H1 (cell line): ENCODE results near the gene NHS. TPM values are rescaled to one million over a fixed set of nuclear protein-coding genes. Genes with fewer than 3 reads are reported as not detected.

Experiments used
- CTCF ChIA-PET: fragments of 300-600 bp; sonication (Branson Sonifier 250); formaldehyde crosslinking; loops from one replicate; lab custom pipeline; 2021; ENCODE audit not compliant: partially characterized antibody; lab: Charles Lee
- POLR2A ChIA-PET: fragments of 300-600 bp; sonication (Branson Sonifier 250); formaldehyde crosslinking; loops from one replicate; lab custom pipeline; 2021; ENCODE audit warnings: inconsistent platforms; ENCODE audit not compliant: partially characterized antibody; lab: Charles Lee
- DNase-seq, 2 experiments: peaks; one replicate each; pipeline versions ENCODE4 v3.0.0 to v3.0.0-alpha.2; 2010 to 2022; ENCODE audit warnings: low spot score in 2 of 2, low read depth in 1 of 2, mixed read lengths in 1 of 2
- FAIRE-seq: peaks from 2 replicates; lab custom pipeline; 2011; peaks lifted over from hg19 to GRCh38; lab: Jason Lieb, UNC
- H2AFZ ChIP-seq: 2 replicates; pipeline ENCODE4 v1.8.1; 2012; ENCODE audit warnings: low read length, inconsistent platforms
- H2AK5ac ChIP-seq: 2 replicates; pipeline ENCODE4 v1.6.1; 2013; ENCODE audit warnings: low read depth, low read length
- H2BK120ac ChIP-seq: replicated peaks from 2 replicates; pipeline ENCODE3; 2013; ENCODE audit warnings: low read depth, low read length, inconsistent platforms
- H2BK12ac ChIP-seq: 2 replicates; pipeline ENCODE4 v1.6.1; 2013; ENCODE audit warnings: low read depth, low read length
- H2BK15ac ChIP-seq: 2 replicates; pipeline ENCODE4 v1.6.1; 2013; ENCODE audit warnings: low read length
- H2BK20ac ChIP-seq: 2 replicates; pipeline ENCODE4 v1.6.1; 2013; ENCODE audit warnings: low read length
- H2BK5ac ChIP-seq: 2 replicates; pipeline ENCODE4 v1.6.1; 2013; ENCODE audit warnings: low read depth, low read length
- H3K14ac ChIP-seq: 2 replicates; pipeline ENCODE4 v1.6.1; 2013; ENCODE audit warnings: inconsistent platforms; ENCODE audit not compliant: insufficient read length
- H3K18ac ChIP-seq: 2 replicates; pipeline ENCODE4 v1.6.1; 2013; ENCODE audit warnings: low read length; ENCODE audit errors: extremely low read depth
- H3K23ac ChIP-seq: 2 replicates; pipeline ENCODE4 v1.6.1; 2013; ENCODE audit warnings: inconsistent platforms; ENCODE audit not compliant: insufficient read length
- H3K23me2 ChIP-seq: 2 replicates; pipeline ENCODE4 v1.6.1; 2013; ENCODE audit warnings: low read depth, low read length
- H3K27ac ChIP-seq: 2 replicates; pipeline ENCODE4 v1.6.1; 2011; ENCODE audit warnings: low read depth, low read length, inconsistent platforms
- H3K27me3 ChIP-seq, 4 experiments: replicated peaks in 1 of 4; 1 replicate in 1 of 4; 2 replicates in 3 of 4; pipeline versions ENCODE4 v1.6.1 to v1.8.1; 2011 to 2013; ENCODE audit warnings: low read length in 3 of 4, mild to moderate bottlenecking in 3 of 4, inconsistent platforms in 2 of 4, mixed read lengths in 2 of 4, moderate library complexity in 1 of 4; ENCODE audit not compliant: control insufficient read depth in 3 of 4, insufficient read depth in 3 of 4; ENCODE audit errors: extremely low read depth in 1 of 4
- H3K36me3 ChIP-seq, 4 experiments: 2 replicates each; pipeline versions ENCODE4 v1.6.1 to v1.8.1; 2011 to 2013; ENCODE audit warnings: mild to moderate bottlenecking in 4 of 4, low read length in 3 of 4, moderate library complexity in 2 of 4, control low read depth in 1 of 4, inconsistent platforms in 1 of 4; ENCODE audit not compliant: insufficient read depth in 4 of 4, control insufficient read depth in 2 of 4
- H3K4ac ChIP-seq: replicated peaks from 2 replicates; pipeline ENCODE3; 2013; ENCODE audit warnings: low read length, low read depth, mixed read lengths, inconsistent platforms; ENCODE audit not compliant: insufficient read length
- H3K4me1 ChIP-seq, 4 experiments: replicated peaks in 1 of 4; 1 replicate in 1 of 4; 2 replicates in 3 of 4; pipeline versions ENCODE4 v1.6.1 to v1.8.1; 2011 to 2013; ENCODE audit warnings: low read length in 3 of 4, inconsistent platforms in 2 of 4, mixed read lengths in 1 of 4; ENCODE audit not compliant: insufficient read depth in 4 of 4, control insufficient read depth in 3 of 4
- H3K4me2 ChIP-seq, 2 experiments: 2 replicates each; pipeline versions ENCODE4 v1.6.1 to v1.8.1; 2011 to 2013; ENCODE audit warnings: low read depth in 2 of 2, low read length in 2 of 2, control low read depth in 1 of 2, inconsistent platforms in 1 of 2, mild to moderate bottlenecking in 1 of 2; ENCODE audit not compliant: insufficient read depth in 1 of 2
- H3K4me3 ChIP-seq, 4 experiments: fragments of 200-600, 300-600 bp in 1 of 4; sonication (generic), shearing (Covaris generic), sonication (Bioruptor Twin) in 1 of 4; 2 replicates each; pipeline versions ENCODE4 v1.5.1 to v1.8.1; 2011 to 2016; ENCODE audit warnings: low read length in 4 of 4, low read depth in 3 of 4, control low read depth in 2 of 4, inconsistent platforms in 2 of 4, mild to moderate bottlenecking in 2 of 4, mixed read lengths in 1 of 4, moderate library complexity in 1 of 4; ENCODE audit not compliant: insufficient read depth in 2 of 4; ENCODE audit errors: extremely low read depth in 1 of 4
- H3K56ac ChIP-seq: replicated peaks from 2 replicates; pipeline ENCODE3; 2013; ENCODE audit warnings: low read depth, mild to moderate bottlenecking, mixed read lengths, low read length, inconsistent platforms; ENCODE audit not compliant: insufficient read length
- H3K79me1 ChIP-seq: 2 replicates; pipeline ENCODE4 v1.6.1; 2013; ENCODE audit warnings: low read depth, low read length, control low read depth
- H3K79me2 ChIP-seq, 2 experiments: 2 replicates each; pipeline versions ENCODE4 v1.6.1 to v1.8.1; 2012 to 2013; ENCODE audit warnings: low read length in 2 of 2, mild to moderate bottlenecking in 2 of 2, inconsistent platforms in 1 of 2; ENCODE audit not compliant: insufficient read depth in 2 of 2, control insufficient read depth in 1 of 2
- H3K9ac ChIP-seq, 4 experiments: replicated peaks in 1 of 4; 1 replicate in 1 of 4; 2 replicates in 3 of 4; pipeline versions ENCODE4 v1.6.1 to v1.8.1; 2011 to 2013; ENCODE audit warnings: low read depth in 3 of 4, low read length in 3 of 4, control low read depth in 2 of 4, mild to moderate bottlenecking in 2 of 4, moderate library complexity in 2 of 4, inconsistent platforms in 1 of 4; ENCODE audit errors: extremely low read depth in 1 of 4
- H3K9me3 ChIP-seq, 2 experiments: 2 replicates each; pipeline versions ENCODE4 v1.6.1 to v1.8.1; 2012 to 2013; ENCODE audit warnings: mild to moderate bottlenecking in 2 of 2, moderate library complexity in 2 of 2, control low read depth in 1 of 2, inconsistent platforms in 1 of 2, low read depth in 1 of 2, low read length in 1 of 2, mixed read lengths in 1 of 2; ENCODE audit not compliant: insufficient read depth in 2 of 2
- H4K20me1 ChIP-seq, 2 experiments: replicated peaks in 1 of 2; 2 replicates each; pipeline versions ENCODE3 to v1.8.1; 2011 to 2013; ENCODE audit warnings: inconsistent platforms in 2 of 2, low read length in 2 of 2, mild to moderate bottlenecking in 1 of 2; ENCODE audit not compliant: insufficient read depth in 2 of 2, control insufficient read depth in 1 of 2
- H4K5ac ChIP-seq: 2 replicates; pipeline ENCODE4 v1.6.1; 2013; ENCODE audit warnings: low read length, low read depth, mixed read lengths, inconsistent platforms; ENCODE audit not compliant: insufficient read length
- H4K8ac ChIP-seq: 2 replicates; pipeline ENCODE4 v1.8.0; 2013; ENCODE audit warnings: mild to moderate bottlenecking, moderate library complexity, low read length, inconsistent platforms; ENCODE audit not compliant: insufficient read depth; ENCODE audit errors: extremely low read depth
- H4K91ac ChIP-seq: replicated peaks from 2 replicates; pipeline ENCODE3; 2013; ENCODE audit warnings: low read length, mixed read lengths, inconsistent platforms; ENCODE audit not compliant: insufficient read length
- ZNF274 ChIP-seq: IDR thresholded peaks from 2 replicates; pipeline ENCODE4 v1.7.0; 2012; ENCODE audit warnings: low read length, borderline replicate concordance; ENCODE audit errors: extremely low read depth
- WGBS, 2 experiments: shearing (Covaris generic) in 1 of 2; methylation state at CpG; one replicate each; pipeline versions ENCODE4 v1.1.6 to v1.1.7; 2013 to 2015; ENCODE audit warnings: low lambda C conversion rate in 2 of 2, mixed read lengths in 2 of 2, inconsistent platforms in 1 of 2, low coverage in 1 of 2, missing lambda C conversion rate in 1 of 2; ENCODE audit not compliant: insufficient replicate concordance in 2 of 2, insufficient coverage in 1 of 2, insufficient read length in 1 of 2; ENCODE audit errors: extremely low coverage in 1 of 2, missing lambda C conversion rate in 1 of 2; 5-methylcytosine and 5-hydroxymethylcytosine counted together
- polyA plus RNA-seq, 7 experiments: library from polyadenylated mRNA; depleted of rRNA in 3 of 7; stranded (reverse) in 5 of 7; unstranded in 2 of 7; fragments of >200 nt in 5 of 7; fragments of 200-250 nt in 2 of 7; gene quantifications; 1 replicate in 5 of 7; 2 replicates in 1 of 7; 4 replicates in 1 of 7; pipeline versions ENCODE4 v1.2.1 to v1.2.3, GENCODE V29; 2011 to 2013; ENCODE audit warnings: missing spikeins in 2 of 7, mixed read lengths in 2 of 7
- total RNA-seq: library from RNA; stranded (reverse); fragmentation: NEBNext Ultra II Directional; extraction: Animal tissue kit (Norgen Biotek cat#: 25700); gene quantifications from 2 replicates; pipeline ENCODE4 v1.2.1, GENCODE V29; 2021
- TF ChIP-seq, protein P1 (sequence below): IDR thresholded peaks from 2 replicates; pipeline ENCODE4 v1.6.1; 2012; ENCODE audit warnings: inconsistent platforms

Gene NHS
- total and polyA plus RNA-seq, 2 of the 8 experiments (the other 6 are each of a cell fraction or from before 2014, with no cell fraction given), result 2.2 to 6.7 TPM

DNA sequence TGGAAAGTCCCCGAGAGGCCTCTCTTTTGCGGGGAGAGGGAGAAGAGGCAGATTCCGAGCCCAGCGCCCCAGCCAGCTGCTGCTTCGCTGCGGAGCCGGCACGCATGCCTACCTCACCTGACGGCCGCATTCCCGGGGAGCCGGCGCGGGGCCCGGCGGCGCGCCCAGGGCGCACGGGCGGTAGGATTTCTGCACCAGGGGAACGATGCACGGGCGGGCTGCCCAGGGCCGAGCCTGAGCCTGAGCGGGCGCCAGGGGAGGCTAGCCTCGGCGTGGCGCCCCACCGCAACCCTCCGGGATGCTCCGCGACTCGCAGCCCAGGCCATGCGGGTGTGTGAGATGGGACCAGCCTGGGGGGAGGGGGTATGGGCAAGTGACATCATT lies 281.0 kb downstream of the NHS start:
- Histone ChIP-seq H3K4me2 (peak overlapping the region; percentile 77 to 90), H3K4me3 (peak overlapping the region; percentile 19 to 59 (median 35); a peak in 7 of 8 replicates), H3K27ac (no peak overlapping the region), H3K23ac (no peak overlapping the region), H3K79me1 (no peaks in the 10 kb centered on the region), H2BK20ac (no peak overlapping the region), H3K18ac (no peak overlapping the region; the same call in 1 of the 2 replicates), H4K8ac (no peak overlapping the region), H4K20me1 (peaks cover 2 to 6% of the 10 kb centered on the region in 2 experiments), H3K79me2 (no peaks in the 10 kb centered on the region), H3K14ac (no peak overlapping the region), H4K91ac (no peak overlapping the region), H3K9me3 (no peaks in the 10 kb centered on the region), H3K36me3 (no peaks in the 10 kb centered on the region), H2BK12ac (no peak overlapping the region), H2BK120ac (no peak overlapping the region), H2AK5ac (no peak overlapping the region), H3K4ac (no peak overlapping the region), H2BK15ac (no peak overlapping the region), H2BK5ac (no peak overlapping the region), H3K56ac (no peak overlapping the region), H3K23me2 (peaks cover 4% of the 10 kb centered on the region; the same call in 1 of the 2 replicates), H3K27me3 (peaks cover 2 to 40% (median 22%) of the 10 kb centered on the region in 4 experiments; a peak in 6 of 7 replicates), H2AFZ (no peak overlapping the region), H3K4me1 (peaks cover 0 to 8% (median under 1%) of the 10 kb centered on the region in 4 experiments; a peak in 5 of 7 replicates), H4K5ac (no peak overlapping the region)
- 2% methylated on average over 12 of the region's 36 CpGs; no CpG with 5 or more reads in 1 of the 2 experiments for WGBS, 2 experiments
- ChIA-PET POLR2A (no interaction called here), CTCF (interaction anchor here (0.9 to 1.3 kb wide), 2 partner anchors 34 to 59 kb away, joined by 3 to 4 read pairs; no protein-coding TSS in a partner anchor)
- no peak for FAIRE-seq
- peak in 1 of 2 experiments; percentile 48 for DNase-seq
- TF ChIP-seq, protein P1, sequence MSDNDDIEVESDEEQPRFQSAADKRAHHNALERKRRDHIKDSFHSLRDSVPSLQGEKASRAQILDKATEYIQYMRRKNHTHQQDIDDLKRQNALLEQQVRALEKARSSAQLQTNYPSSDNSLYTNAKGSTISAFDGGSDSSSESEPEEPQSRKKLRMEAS, result peak; percentile 24; the same call in 1 of the 2 replicates
- no peak for TF ChIP-seq ZNF274
- TF ChIP-seq, all 59 proteins: peak for 1
- no peak overlapping the region for H3K9ac ChIP-seq
